ENCODE data around the gene CAMKK1.

CAMKK1 gene

GRCh38 chr17:3895354-3895753, 2.5 kb upstream of the CAMKK1 start:
- no peak for DNase-seq

GRCh38 chr17:3894911-3895343, 2.1 kb upstream of the CAMKK1 start:
- DNase-seq: no peak

- DNase-seq: no peak
These were observed 1.3 kb upstream of the CAMKK1 start for GRCh38 chr17:3894188-3894587.

- DNase-seq: no peak
These were observed 865 bp upstream of the CAMKK1 start for GRCh38 chr17:3893720-3894116.

- DNase-seq: no peak
These were observed 506 bp downstream of the CAMKK1 start for GRCh38 chr17:3892095-3892998.

- no peak for DNase-seq
These were observed 1.2 kb downstream of the CAMKK1 start for GRCh38 chr17:3891626-3892094.

- no peak for DNase-seq
These were observed 2.0 kb downstream of the CAMKK1 start for GRCh38 chr17:3890878-3891219.

GRCh38 chr17:3890082-3890877, 2.6 kb downstream of the CAMKK1 start:
- no peak for DNase-seq

GRCh38 chr17:3889325-3890012, 3.4 kb downstream of the CAMKK1 start:
- DNase-seq: no peak

- DNase-seq: no peak
These were observed 4.3 kb downstream of the CAMKK1 start for GRCh38 chr17:3888343-3889171.

GRCh38 chr17:3887804-3888203, 5.0 kb downstream of the CAMKK1 start:
- no peak for DNase-seq

- no peak for DNase-seq
These were observed 5.5 kb downstream of the CAMKK1 start for GRCh38 chr17:3887394-3887793.

- DNase-seq: no peak
These were observed 6.1 kb downstream of the CAMKK1 start for GRCh38 chr17:3886776-3887175.

- DNase-seq: no peak
These were observed 6.9 kb downstream of the CAMKK1 start for GRCh38 chr17:3885970-3886369.

GRCh38 chr17:3885271-3885670, 7.6 kb downstream of the CAMKK1 start:
- DNase-seq: no peak

- no peak for DNase-seq
These were observed 8.7 kb downstream of the CAMKK1 start for GRCh38 chr17:3884188-3884587.

- no peak for DNase-seq
These were observed 10.6 kb downstream of the CAMKK1 start for GRCh38 chr17:3882276-3882675.

GRCh38 chr17:3880983-3881382, 11.9 kb downstream of the CAMKK1 start:
- no peak for DNase-seq

- DNase-seq: no peak
These were observed 13.0 kb downstream of the CAMKK1 start for GRCh38 chr17:3879591-3880417.

GRCh38 chr17:3879186-3879585, 13.7 kb downstream of the CAMKK1 start:
- DNase-seq: no peak

GRCh38 chr17:3877220-3877619, 15.6 kb downstream of the CAMKK1 start:
- no peak for DNase-seq
